Measurements from ENCODE around the gene NPVF.

NPVF gene

GRCh38 chr7:25256333-25256819 lies 28.1 kb upstream of the NPVF start:
- no peak for TF ChIP-seq ZFX (IDR thresholded peaks at IDR 0.05; ENCODE audit: borderline replicate concordance)
- no peak for TF ChIP-seq CTCF (IDR thresholded peaks at IDR 0.05)
- H3K27ac ChIP-seq, result no peak overlapping the region

GRCh38 chr7:25255611-25256332 lies 27.5 kb upstream of the NPVF start:
- no peak overlapping the region for H3K27ac ChIP-seq
- TF ChIP-seq CTCF (IDR thresholded peaks at IDR 0.05), result no peak
- TF ChIP-seq ZFX (IDR thresholded peaks at IDR 0.05; ENCODE audit: borderline replicate concordance), result no peak

- TF ChIP-seq CTCF (IDR thresholded peaks at IDR 0.05) (no peak), ZFX (IDR thresholded peaks at IDR 0.05; ENCODE audit: borderline replicate concordance) (no peak)
- no peak overlapping the region for H3K27ac ChIP-seq
Observed at GRCh38 chr7:25254604-25255003, 26.3 kb upstream of the NPVF start.

- TF ChIP-seq CTCF (IDR thresholded peaks at IDR 0.05) (no peak), ZFX (IDR thresholded peaks at IDR 0.05; ENCODE audit: borderline replicate concordance) (no peak)
- H3K27ac ChIP-seq, result no peak overlapping the region
Observed at GRCh38 chr7:25253714-25254113, 25.4 kb upstream of the NPVF start.

GRCh38 chr7:25250386-25250785 lies 22.1 kb upstream of the NPVF start:
- no peak overlapping the region for H3K27ac ChIP-seq
- TF ChIP-seq ZFX (IDR thresholded peaks at IDR 0.05; ENCODE audit: borderline replicate concordance) (no peak), CTCF (IDR thresholded peaks at IDR 0.05) (no peak)

- no peak for TF ChIP-seq ZFX (IDR thresholded peaks at IDR 0.05; ENCODE audit: borderline replicate concordance)
- TF ChIP-seq CTCF (IDR thresholded peaks at IDR 0.05), result no peak
- no peak overlapping the region for H3K27ac ChIP-seq
Observed at GRCh38 chr7:25249772-25250171, 21.5 kb upstream of the NPVF start.

GRCh38 chr7:25246306-25246705 lies 18.0 kb upstream of the NPVF start:
- TF ChIP-seq ZFX (IDR thresholded peaks at IDR 0.05; ENCODE audit: borderline replicate concordance) (no peak), CTCF (IDR thresholded peaks at IDR 0.05) (no peak)
- no peak overlapping the region for H3K27ac ChIP-seq
